Keratinocyte (primary cell): ENCODE measurements around the gene MEIS2. TPM values are rescaled to one million over a fixed set of nuclear protein-coding genes. Genes with fewer than 3 reads are reported as not detected.

Experiments used
- DNase-seq: peaks from one replicate; pipeline ENCODE4 v3.0.0-alpha.2; 2011; ENCODE audit warnings: low read depth, missing footprints, low spot score
- FAIRE-seq: peaks from 2 replicates; lab custom pipeline; 2011; peaks lifted over from hg19 to GRCh38; lab: Jason Lieb, UNC
- H2AFZ ChIP-seq: 2 replicates; pipeline ENCODE4 v1.6.0; 2012; ENCODE audit warnings: low read length, control low read depth, inconsistent platforms; ENCODE audit not compliant: control insufficient read depth
- H3K27ac ChIP-seq: 2 replicates; pipeline ENCODE4 v1.5.1; 2011; ENCODE audit warnings: low read length; ENCODE audit not compliant: control insufficient read depth, insufficient read depth
- H3K27me3 ChIP-seq: 3 replicates; pipeline ENCODE4 v1.6.0; 2011; ENCODE audit warnings: low read length; ENCODE audit not compliant: control insufficient read depth, insufficient read depth; ENCODE audit errors: extremely low read depth
- H3K36me3 ChIP-seq, 2 experiments: 2 replicates in 1 of 2; 3 replicates in 1 of 2; pipeline ENCODE4 v1.5.1; 2011; ENCODE audit warnings: low read length in 2 of 2, mild to moderate bottlenecking in 1 of 2; ENCODE audit not compliant: control insufficient read depth in 2 of 2, insufficient read depth in 2 of 2; ENCODE audit errors: extremely low read depth in 1 of 2
- H3K4me1 ChIP-seq: 3 replicates; pipeline ENCODE4 v1.5.1; 2011; ENCODE audit warnings: low read length; ENCODE audit not compliant: control insufficient read depth, insufficient read depth; ENCODE audit errors: extremely low read depth
- H3K4me2 ChIP-seq: 3 replicates; pipeline ENCODE4 v1.6.0; 2011; ENCODE audit warnings: low read depth, low read length; ENCODE audit not compliant: control insufficient read depth, insufficient read depth; ENCODE audit errors: extremely low read depth
- H3K4me3 ChIP-seq, 3 experiments: fragments of 200-600 bp in 1 of 3; sonication (generic) in 1 of 3; 2 replicates in 2 of 3; 3 replicates in 1 of 3; pipeline ENCODE4 v1.5.1; 2011 to 2016; ENCODE audit warnings: low read length in 3 of 3, mild to moderate bottlenecking in 3 of 3, control low read depth in 2 of 3, inconsistent platforms in 1 of 3, low read depth in 1 of 3, mixed read lengths in 1 of 3, mixed run types in 1 of 3, moderate library complexity in 1 of 3; ENCODE audit not compliant: control insufficient read depth in 2 of 3, insufficient read depth in 2 of 3; ENCODE audit errors: extremely low read depth in 1 of 3
- H3K79me2 ChIP-seq: 2 replicates; pipeline ENCODE4 v1.6.0; 2012; ENCODE audit warnings: low read length; ENCODE audit not compliant: control insufficient read depth, insufficient read depth
- H3K9ac ChIP-seq: 3 replicates; pipeline ENCODE4 v1.6.0; 2011; ENCODE audit warnings: low read length; ENCODE audit not compliant: control insufficient read depth, insufficient read depth; ENCODE audit errors: extremely low read depth
- H3K9me1 ChIP-seq: 3 replicates; pipeline ENCODE4 v1.6.0; 2011; ENCODE audit warnings: low read length; ENCODE audit not compliant: control insufficient read depth, insufficient read depth; ENCODE audit errors: extremely low read depth
- H3K9me3 ChIP-seq: 2 replicates; pipeline ENCODE4 v1.5.1; 2012; ENCODE audit warnings: low read depth, low read length; ENCODE audit not compliant: control insufficient read depth
- H4K20me1 ChIP-seq: 3 replicates; pipeline ENCODE4 v1.6.0; 2011; ENCODE audit warnings: low read length; ENCODE audit not compliant: control insufficient read depth, insufficient read depth; ENCODE audit errors: extremely low read depth
- EZH2 ChIP-seq: IDR thresholded peaks from one replicate; pipeline ENCODE4 v1.6.1; 2012; ENCODE audit warnings: inconsistent platforms, mild to moderate bottlenecking, low read length, moderate library complexity
- dilution Hi-C: fragments of 300-500 bp; cut with MboI; formaldehyde crosslinking; loops from one replicate; pipeline ENCODE4 v1.7.0; 2020; ENCODE audit warnings: low sequenced_read_pairs; ENCODE audit not compliant: extremely low pct_ligation_motif_present
- polyA plus RNA-seq, 5 experiments: library from polyadenylated mRNA; depleted of rRNA in 3 of 5; stranded (reverse) in 3 of 5; stranded (forward) in 1 of 5; unstranded in 1 of 5; fragments of >200 nt; gene quantifications; 1 replicate in 1 of 5; 2 replicates in 3 of 5; 3 replicates in 1 of 5; pipeline versions ENCODE4 v1.2.1 to v1.2.3, GENCODE V29; 2011 to 2012; ENCODE audit warnings: missing spikeins in 2 of 5, low read depth in 1 of 5, low replicate concordance in 1 of 5
- TF ChIP-seq, protein P1 (sequence below), 3 experiments: IDR thresholded peaks in 1 of 3; conservative IDR thresholded peaks in 1 of 3; optimal IDR thresholded peaks in 1 of 3; 2 replicates in 2 of 3; 3 replicates in 1 of 3; pipeline versions ENCODE3 to v1.5.1; 2011; ENCODE audit warnings: low read length in 3 of 3, mild to moderate bottlenecking in 3 of 3, moderate library complexity in 2 of 3, control low read depth in 1 of 3, inconsistent platforms in 1 of 3; ENCODE audit not compliant: insufficient read depth in 2 of 3; ENCODE audit errors: extremely low read depth in 1 of 3

MEIS2 gene
- polyA plus RNA-seq, 1 donor (not counting 4 experiments of a cell fraction or from before 2014, with no cell fraction given) = 11.4 TPM

DNA sequence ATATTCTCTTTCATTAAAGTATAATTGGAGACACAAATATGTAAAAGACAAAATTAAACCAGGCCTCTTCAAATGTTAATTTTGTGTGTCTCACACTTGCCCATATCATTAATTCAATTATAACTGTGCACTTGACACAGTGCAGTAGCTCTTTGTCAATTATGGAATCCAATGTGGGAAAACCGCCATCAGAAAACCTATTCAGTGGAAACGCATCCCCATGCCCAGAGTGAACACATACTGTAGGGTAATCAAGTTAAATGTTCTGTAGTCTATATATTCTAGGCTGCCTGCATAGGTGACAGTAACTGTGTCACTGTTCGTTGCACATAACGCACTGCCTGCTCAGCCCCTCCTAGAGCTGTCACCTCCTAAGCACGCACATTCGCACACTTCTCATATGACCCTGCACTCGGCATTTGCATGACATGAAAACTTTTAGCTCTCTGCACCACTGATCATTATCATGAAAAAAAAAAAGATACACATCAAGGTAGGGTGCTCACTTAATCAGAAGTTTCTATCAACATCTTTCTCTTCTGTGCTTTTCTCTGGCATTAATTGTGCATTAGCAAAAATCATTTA, 63.2 kb downstream of the MEIS2 start:
- no peaks in the 10 kb centered on the region for H4K20me1 ChIP-seq
- H3K27ac ChIP-seq = no peak overlapping the region
- no peaks in the 10 kb centered on the region for H3K27me3 ChIP-seq
- no peaks in the 10 kb centered on the region for H3K9me3 ChIP-seq
- no peak overlapping the region for H2AFZ ChIP-seq
- H3K4me1 ChIP-seq = no peaks in the 10 kb centered on the region
- DNase-seq = no peak
- H3K79me2 ChIP-seq = no peaks in the 10 kb centered on the region
- no peak overlapping the region for H3K4me2 ChIP-seq
- no peak for TF ChIP-seq EZH2
- TF ChIP-seq, protein P1, sequence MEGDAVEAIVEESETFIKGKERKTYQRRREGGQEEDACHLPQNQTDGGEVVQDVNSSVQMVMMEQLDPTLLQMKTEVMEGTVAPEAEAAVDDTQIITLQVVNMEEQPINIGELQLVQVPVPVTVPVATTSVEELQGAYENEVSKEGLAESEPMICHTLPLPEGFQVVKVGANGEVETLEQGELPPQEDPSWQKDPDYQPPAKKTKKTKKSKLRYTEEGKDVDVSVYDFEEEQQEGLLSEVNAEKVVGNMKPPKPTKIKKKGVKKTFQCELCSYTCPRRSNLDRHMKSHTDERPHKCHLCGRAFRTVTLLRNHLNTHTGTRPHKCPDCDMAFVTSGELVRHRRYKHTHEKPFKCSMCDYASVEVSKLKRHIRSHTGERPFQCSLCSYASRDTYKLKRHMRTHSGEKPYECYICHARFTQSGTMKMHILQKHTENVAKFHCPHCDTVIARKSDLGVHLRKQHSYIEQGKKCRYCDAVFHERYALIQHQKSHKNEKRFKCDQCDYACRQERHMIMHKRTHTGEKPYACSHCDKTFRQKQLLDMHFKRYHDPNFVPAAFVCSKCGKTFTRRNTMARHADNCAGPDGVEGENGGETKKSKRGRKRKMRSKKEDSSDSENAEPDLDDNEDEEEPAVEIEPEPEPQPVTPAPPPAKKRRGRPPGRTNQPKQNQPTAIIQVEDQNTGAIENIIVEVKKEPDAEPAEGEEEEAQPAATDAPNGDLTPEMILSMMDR (optimal IDR thresholded peaks at IDR 0.05 in 1 of 3, IDR thresholded peaks at IDR 0.05 in 1 of 3, conservative IDR thresholded peaks at IDR 0.05 in 1 of 3; ENCODE audit: extremely low read depth in 1 of 3, insufficient read depth in 2 of 3, low read length in 3 of 3) = no peak
- dilution Hi-C loops = no loop called here
- no peak for FAIRE-seq
- H3K9ac ChIP-seq = no peak overlapping the region
- peaks cover 0 to under 1% of the 10 kb centered on the region in 2 experiments for H3K36me3 ChIP-seq
- H3K9me1 ChIP-seq = no peaks in the 10 kb centered on the region
- no peak overlapping the region for H3K4me3 ChIP-seq

GRCh38 chr15:37034835-37035748, 65.3 kb downstream of the MEIS2 start:
- no peak overlapping the region for H3K4me2 ChIP-seq
- no peaks in the 10 kb centered on the region for H3K9me1 ChIP-seq
- H3K4me3 ChIP-seq = no peak overlapping the region
- H3K27me3 ChIP-seq = no peaks in the 10 kb centered on the region
- H3K9me3 ChIP-seq = no peaks in the 10 kb centered on the region
- H3K4me1 ChIP-seq = peaks cover 4% of the 10 kb centered on the region
- dilution Hi-C loops = no loop called here
- H3K9ac ChIP-seq = no peak overlapping the region
- FAIRE-seq (no peak), DNase-seq (no peak)
- H3K27ac ChIP-seq = no peak overlapping the region
- no peaks in the 10 kb centered on the region for H3K79me2 ChIP-seq
- no peak overlapping the region for H2AFZ ChIP-seq
- no peaks in the 10 kb centered on the region for H3K36me3 ChIP-seq
- no peak for TF ChIP-seq EZH2
- TF ChIP-seq, protein P1 (optimal IDR thresholded peaks at IDR 0.05 in 1 of 3, IDR thresholded peaks at IDR 0.05 in 1 of 3, conservative IDR thresholded peaks at IDR 0.05 in 1 of 3; ENCODE audit: extremely low read depth in 1 of 3, insufficient read depth in 2 of 3, low read length in 3 of 3) = no peak
- no peaks in the 10 kb centered on the region for H4K20me1 ChIP-seq
